ENCODE results near the gene C20orf141.

DNA sequence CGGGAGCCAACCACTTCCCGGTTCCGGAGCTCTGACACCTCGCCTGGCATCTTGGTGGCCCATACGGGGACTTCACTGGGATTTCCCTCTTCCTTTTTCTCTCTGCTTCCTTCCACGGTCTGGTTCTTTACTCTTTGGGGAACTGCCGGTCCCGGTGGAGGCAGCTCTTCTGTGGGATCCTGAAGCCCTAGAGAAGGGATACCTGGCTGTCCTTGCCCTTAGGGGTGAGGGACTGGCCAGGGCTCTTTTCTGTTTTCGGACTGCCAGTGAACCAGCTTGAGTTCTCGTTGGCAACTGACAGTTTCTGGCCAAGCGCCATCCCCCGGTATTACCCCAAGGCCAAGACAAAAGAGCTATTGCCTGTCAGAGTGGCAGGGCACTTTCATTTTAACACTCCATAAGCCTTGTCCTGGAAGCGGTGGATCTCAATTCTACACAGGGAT is 13.5 kb upstream of the C20orf141 start:
- TF ChIP-seq, protein P1, sequence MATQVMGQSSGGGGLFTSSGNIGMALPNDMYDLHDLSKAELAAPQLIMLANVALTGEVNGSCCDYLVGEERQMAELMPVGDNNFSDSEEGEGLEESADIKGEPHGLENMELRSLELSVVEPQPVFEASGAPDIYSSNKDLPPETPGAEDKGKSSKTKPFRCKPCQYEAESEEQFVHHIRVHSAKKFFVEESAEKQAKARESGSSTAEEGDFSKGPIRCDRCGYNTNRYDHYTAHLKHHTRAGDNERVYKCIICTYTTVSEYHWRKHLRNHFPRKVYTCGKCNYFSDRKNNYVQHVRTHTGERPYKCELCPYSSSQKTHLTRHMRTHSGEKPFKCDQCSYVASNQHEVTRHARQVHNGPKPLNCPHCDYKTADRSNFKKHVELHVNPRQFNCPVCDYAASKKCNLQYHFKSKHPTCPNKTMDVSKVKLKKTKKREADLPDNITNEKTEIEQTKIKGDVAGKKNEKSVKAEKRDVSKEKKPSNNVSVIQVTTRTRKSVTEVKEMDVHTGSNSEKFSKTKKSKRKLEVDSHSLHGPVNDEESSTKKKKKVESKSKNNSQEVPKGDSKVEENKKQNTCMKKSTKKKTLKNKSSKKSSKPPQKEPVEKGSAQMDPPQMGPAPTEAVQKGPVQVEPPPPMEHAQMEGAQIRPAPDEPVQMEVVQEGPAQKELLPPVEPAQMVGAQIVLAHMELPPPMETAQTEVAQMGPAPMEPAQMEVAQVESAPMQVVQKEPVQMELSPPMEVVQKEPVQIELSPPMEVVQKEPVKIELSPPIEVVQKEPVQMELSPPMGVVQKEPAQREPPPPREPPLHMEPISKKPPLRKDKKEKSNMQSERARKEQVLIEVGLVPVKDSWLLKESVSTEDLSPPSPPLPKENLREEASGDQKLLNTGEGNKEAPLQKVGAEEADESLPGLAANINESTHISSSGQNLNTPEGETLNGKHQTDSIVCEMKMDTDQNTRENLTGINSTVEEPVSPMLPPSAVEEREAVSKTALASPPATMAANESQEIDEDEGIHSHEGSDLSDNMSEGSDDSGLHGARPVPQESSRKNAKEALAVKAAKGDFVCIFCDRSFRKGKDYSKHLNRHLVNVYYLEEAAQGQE (tag by site-specific recombination; IDR thresholded peaks at IDR 0.05), result no peak
- TF ChIP-seq, protein P2, sequence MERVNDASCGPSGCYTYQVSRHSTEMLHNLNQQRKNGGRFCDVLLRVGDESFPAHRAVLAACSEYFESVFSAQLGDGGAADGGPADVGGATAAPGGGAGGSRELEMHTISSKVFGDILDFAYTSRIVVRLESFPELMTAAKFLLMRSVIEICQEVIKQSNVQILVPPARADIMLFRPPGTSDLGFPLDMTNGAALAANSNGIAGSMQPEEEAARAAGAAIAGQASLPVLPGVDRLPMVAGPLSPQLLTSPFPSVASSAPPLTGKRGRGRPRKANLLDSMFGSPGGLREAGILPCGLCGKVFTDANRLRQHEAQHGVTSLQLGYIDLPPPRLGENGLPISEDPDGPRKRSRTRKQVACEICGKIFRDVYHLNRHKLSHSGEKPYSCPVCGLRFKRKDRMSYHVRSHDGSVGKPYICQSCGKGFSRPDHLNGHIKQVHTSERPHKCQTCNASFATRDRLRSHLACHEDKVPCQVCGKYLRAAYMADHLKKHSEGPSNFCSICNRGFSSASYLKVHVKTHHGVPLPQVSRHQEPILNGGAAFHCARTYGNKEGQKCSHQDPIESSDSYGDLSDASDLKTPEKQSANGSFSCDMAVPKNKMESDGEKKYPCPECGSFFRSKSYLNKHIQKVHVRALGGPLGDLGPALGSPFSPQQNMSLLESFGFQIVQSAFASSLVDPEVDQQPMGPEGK (tag by site-specific recombination; IDR thresholded peaks at IDR 0.05), result no peak
- TF ChIP-seq ZNF274 (IDR thresholded peaks at IDR 0.05; ENCODE audit: low read length) (no peak), ZNF274 (tag by site-specific recombination; IDR thresholded peaks at IDR 0.05; ENCODE audit: borderline replicate concordance) (no peak), ZNF2 (tag by site-specific recombination; IDR thresholded peaks at IDR 0.05) (no peak)
- TF ChIP-seq, protein P3, sequence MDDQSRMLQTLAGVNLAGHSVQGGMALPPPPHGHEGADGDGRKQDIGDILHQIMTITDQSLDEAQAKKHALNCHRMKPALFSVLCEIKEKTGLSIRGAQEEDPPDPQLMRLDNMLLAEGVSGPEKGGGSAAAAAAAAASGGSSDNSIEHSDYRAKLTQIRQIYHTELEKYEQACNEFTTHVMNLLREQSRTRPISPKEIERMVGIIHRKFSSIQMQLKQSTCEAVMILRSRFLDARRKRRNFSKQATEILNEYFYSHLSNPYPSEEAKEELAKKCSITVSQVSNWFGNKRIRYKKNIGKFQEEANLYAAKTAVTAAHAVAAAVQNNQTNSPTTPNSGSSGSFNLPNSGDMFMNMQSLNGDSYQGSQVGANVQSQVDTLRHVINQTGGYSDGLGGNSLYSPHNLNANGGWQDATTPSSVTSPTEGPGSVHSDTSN (CRISPR knock-in tag; IDR thresholded peaks at IDR 0.05), result no peak
